HG02642 (cell line): ENCODE results near the gene MYH11.
"Not testable (repeated sequence)": the region's sequence is repeated elsewhere in the genome, so short reads cannot be mapped to it uniquely, and the experiment has no call there.

Experiments
- ATAC-seq: cut with Tn5 transposase; IDR thresholded peaks from one replicate; pipeline ENCODE4 v1.9.1; 2021; ENCODE audit warnings: mild to moderate bottlenecking; ENCODE audit not compliant: unreplicated experiment, poor library complexity

The MYH11 gene

GRCh38 chr16:15727697-15728096 lies 129.1 kb downstream of the MYH11 start:
- ATAC-seq, result not testable (repeated sequence)

DNA sequence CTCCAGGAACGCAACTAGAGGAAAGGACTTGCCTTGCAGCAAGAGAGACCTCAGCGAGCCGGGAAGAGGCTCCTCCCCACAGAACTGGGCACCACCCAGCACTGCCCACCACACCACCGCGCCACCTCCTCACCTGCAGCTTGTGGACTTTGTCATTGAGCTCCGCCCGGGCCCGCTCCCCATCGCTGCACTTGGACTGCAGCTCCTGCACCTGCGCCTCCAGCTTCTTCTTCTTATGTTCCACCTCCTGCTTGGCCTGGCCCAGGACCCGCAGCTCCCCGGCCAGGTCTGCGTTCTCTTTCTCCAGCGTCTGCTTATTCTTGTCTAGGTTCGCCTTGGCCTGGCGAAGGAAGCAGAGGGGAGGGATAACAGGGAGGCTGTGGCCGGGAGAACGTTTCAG lies 130.1 kb downstream of the MYH11 start:
- no peak for ATAC-seq

DNA sequence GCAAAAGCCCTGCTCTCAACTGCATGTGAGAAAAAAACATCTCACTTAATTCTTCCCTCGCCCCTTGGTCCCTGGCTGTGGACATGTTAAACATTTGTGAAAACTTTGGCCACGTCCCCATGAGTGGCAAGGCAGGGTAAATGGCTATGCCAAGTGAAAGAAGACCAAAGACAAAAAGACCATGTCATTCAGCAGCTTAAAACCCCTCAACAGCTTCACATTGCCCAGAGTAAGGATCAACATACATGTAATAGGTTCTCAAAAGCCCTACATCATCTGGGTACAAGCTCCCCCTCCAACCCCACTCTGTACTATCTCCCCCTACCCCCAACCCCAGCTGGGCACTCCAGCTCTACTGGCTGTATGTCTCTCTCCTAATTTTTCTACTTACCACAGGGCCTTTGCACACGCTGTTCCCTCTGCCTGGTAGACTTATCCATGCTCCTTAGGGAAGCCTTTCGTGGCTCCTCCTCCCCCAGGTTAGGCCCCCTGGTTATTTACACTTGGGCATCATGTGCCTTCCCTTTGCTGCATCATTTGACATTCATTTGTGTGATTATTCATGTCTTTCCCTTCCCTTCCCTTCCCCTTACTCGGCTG lies 131.1 kb downstream of the MYH11 start:
- no peak for ATAC-seq

DNA sequence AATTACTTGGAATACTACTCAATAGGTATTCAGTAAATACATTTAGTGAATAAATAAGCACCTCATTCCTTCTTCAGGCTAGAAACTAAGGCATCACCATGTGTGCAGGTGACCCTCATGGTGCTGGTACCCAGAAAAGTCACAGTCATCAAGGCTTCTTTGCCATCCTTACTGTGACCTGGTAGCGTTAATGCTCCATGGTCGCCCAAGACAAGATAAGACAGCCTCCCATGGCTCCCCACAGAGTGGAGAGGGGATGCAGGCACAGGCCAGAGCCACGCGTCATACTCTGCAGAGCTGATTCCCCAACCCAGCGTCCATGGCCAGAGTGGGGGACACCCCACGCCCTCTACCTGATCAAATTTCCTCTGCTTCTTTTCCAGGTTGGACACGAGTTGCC lies 133.0 kb downstream of the MYH11 start:
- ATAC-seq, result no peak

- no peak for ATAC-seq
Measured at GRCh38 chr16:15721018-15721417, 135.8 kb downstream of the MYH11 start.

DNA sequence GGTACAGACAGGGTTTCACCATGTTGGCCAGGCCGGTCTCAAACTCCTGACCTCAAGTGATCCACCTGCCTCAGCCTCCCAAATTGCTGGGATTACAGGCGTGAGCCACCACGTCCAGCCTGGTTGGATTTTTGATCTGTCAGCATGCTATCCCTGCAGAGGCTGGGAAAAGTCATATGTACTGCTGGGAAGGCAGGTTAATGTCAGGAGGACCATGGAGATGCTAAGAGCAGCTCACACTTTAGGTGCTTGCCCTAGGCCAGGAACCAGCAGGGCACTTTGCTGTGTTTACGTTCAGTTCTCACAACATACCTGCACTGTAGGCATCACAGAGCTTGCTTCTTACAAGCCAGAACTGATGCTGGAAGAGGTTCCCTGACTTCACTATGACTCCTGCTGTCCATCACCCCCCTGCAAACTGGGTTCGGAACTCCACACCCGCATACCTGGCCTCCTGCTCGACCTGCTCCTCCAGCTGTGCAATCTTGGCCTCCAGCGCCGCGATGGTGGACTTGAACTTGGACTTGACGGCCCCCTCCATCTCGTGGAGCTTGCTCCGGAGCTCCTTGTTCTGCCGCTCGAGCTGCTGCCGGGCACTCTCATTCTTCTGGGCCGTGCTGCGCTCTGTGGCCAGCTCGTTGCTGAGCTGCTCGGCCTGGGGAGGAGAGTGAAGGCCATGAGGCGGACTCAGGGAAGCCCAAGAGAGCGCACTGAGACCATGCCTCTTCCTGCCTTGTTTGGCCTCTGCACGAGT lies 140.0 kb downstream of the MYH11 start:
- no peak for ATAC-seq

DNA sequence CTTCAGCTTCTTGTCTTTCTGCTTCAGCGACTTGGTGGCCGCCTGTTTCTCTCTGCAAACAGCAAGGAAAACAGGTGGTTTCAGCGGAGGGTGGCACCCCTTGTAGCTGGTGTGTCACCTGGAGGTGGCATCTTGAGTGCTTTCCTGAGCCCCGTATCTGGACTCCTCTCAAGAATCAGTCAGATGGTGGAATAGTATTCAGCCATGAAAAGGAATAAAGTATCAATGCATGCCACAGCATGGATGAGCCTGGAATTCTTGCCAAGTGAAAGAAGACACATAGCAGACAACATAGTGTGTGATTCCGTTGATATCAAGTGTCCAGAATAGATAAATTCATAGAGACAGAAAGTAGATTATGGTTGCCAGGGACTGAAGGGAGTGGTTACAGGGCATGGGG lies 141.6 kb downstream of the MYH11 start:
- no peak for ATAC-seq

DNA sequence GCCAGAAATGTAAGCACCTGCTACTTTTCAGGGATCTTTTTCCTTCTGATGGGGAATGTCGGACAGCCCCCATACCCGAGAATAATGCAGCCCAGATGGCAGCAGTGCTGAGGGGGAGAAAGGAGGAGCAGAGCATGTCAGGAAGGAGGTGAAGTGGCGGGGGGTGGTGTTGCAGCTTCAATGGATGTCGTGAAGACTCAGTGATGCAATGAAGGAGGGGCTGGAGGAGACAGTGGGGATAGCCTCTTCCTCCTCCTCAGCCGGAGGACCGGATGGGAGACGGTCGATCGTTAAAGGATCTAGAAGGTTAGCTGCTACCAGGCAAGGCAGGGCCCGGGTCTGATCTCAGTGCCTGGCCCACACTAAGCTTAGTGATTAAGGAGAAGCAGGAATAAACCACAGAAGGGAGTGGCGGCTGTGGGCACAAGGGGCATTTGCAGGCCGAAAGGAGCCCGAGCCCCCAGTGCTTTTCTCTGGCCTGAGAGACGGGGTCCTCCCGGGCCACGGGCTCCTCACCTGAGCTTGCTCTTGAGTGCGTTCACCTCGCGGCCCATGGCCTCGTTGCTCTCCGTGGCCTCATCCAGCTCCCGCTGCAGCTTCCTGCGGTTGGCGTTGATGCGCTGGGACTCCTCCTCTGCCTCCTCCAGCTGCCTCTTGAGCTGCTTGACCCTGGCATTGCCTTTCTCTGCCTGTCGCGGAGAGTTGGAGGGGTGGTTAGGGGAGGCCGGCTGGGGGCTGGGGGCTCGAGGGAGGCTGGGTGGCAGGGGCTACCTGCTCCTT lies 142.2 kb downstream of the MYH11 start:
- ATAC-seq, result no peak

DNA sequence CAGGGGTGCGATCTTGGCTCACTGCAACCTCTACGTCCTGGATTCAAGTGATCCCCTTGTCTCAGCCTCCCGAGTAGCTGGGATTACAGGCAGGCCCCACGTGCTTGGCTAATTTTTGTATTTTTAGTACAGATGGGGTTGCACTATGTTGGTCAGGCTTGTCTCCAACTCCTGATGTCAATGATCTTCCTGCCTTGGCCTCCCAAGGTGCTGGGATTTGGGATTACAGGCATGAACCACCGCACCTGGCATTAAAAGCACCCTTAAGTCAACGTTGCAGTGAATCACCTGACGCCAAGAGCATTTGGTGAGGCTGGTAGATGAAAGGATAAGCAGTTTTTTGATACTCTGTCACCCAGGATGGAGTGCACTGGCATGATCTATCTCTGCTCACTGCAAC lies 147.8 kb downstream of the MYH11 start:
- ATAC-seq, result no peak

GRCh38 chr16:15708096-15708495 lies 148.7 kb downstream of the MYH11 start:
- no peak for ATAC-seq

DNA sequence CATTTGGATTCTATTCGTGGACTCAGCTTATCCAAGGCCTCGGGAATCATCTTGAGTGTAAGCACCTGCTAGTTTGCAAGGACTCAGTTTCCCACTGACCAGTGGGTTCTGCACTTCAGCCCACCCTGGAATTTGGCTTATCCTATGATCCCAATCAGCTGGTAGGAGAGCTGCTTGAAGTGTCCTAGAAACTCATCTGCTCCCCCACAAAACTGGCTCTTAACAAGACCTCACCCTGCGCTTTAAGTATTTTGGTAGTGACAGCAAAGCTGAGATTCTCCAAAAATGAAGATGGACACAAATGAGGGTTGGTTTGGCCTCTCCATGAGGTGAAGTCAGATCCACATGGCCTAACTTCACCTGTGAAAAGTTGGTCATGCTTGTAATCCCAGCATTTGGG lies 149.5 kb downstream of the MYH11 start:
- ATAC-seq, result no peak

GRCh38 chr16:15705064-15705565 lies 151.7 kb downstream of the MYH11 start:
- ATAC-seq, result no peak

DNA sequence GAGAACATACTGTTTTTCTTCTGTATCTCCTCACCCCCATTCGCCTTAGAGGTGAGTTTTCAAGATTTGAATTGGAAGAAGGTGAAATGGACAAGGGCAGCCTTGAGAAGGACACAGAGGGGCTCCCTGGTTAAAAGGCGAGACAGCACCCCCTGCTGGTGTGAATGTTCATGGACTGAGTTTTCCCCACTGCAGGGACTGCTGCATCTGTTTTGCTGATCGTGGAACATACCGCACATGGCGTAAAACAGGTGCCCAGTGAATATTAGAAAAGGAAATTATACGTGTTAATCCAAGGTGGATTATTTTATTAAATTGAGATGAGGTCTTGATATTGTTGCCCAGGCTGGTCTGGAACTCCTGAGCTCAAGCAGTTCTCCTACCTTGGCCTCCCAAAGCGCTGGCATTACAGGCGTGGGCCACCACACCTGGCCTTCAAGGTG lies 152.3 kb downstream of the MYH11 start:
- ATAC-seq, result no peak

DNA sequence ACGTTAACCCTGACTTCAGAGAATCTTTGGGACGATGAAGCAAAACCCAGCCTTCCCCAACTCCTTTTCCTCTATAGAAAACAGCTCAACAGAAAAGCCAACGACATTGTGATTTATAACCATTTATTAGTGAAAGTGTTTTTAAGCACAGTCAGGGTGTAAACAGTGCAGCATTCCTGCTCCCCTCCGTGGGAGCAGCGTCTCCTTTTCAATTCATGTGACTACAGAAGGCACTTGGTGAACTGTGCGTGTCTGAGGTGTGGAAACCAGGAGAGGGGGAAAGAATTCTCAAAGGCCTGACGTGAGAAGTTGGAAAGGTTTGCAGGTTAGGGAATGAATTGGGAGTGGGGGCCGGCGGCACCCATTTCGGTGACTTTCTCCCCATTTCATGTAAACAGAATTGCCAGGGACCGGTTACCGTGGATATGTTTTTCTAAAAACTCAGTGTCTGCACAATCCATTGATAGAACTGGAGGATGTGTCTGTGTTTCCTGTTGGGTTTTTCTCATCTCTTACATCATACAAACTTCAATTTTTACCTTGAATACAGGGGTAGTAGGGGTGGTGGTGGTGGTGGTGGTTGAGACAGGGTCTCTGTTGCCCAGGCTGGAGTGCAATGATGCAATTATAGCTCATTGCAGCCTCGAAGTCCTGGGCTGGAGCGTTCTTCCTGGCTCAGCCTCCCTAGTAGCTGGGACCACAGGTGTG lies 153.6 kb downstream of the MYH11 start:
- no peak for ATAC-seq

GRCh38 chr16:15701975-15702970 lies 154.6 kb downstream of the MYH11 start:
- no peak for ATAC-seq

DNA sequence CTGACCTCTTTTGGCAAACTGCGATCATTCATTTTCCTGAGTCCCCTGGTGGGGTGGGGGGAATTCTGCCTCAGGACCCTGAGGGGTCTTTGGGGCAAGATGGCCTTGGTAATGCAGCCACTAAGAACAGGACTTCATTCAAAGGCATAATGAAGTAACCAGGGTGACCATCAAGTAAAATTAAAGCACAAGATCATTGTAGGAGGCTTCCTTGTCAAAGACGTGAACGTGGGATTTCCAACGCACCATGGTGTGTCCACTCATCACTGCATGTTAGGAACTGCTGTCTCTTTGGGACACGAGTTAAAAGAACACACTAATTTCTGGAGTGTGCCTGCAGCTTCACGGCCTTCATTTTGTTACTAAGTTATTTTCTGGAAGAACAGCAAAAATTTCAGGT lies 155.5 kb downstream of the MYH11 start:
- no peak for ATAC-seq

- ATAC-seq, result no peak
Measured at GRCh38 chr16:15699819-15700218, 157.0 kb downstream of the MYH11 start.

DNA sequence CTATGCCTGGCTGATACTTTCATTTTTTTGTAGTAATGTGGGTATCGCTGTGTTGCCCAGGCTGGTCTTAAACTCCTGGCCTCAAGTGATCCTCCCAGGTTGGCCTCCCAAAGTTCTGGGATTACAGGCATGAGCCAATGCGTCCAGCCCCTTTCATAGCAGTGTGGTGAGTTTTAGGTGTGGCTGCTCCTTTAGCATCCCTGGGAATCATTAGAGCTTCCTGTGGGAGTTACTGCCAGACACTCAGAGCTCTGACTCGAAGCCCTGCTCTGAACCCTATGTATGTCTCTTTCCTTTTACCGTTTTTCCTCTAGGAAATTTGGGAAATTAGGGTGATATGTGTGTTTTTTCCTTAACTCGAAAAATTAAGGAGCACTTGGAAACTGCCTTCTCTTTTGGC lies 162.3 kb downstream of the MYH11 start:
- ATAC-seq, result no peak

GRCh38 chr16:15692508-15692907 lies 164.3 kb downstream of the MYH11 start:
- ATAC-seq, result not testable (repeated sequence)
